SU-DHL-6 (cell line): ENCODE measurements around the gene CEP43.

Source experiments
- H2AFZ ChIP-seq: fragments of 200-600 bp; sonication (generic); 2 replicates; pipeline ENCODE4 v1.6.1; 2014; ENCODE audit warnings: low read depth, mild to moderate bottlenecking, moderate library complexity, mixed read lengths, antibody characterized with exemption, low read length; ENCODE audit not compliant: severe bottlenecking
- H3F3A ChIP-seq: fragments of 200-600 bp; shearing (Covaris generic); 2 replicates; pipeline ENCODE4 v1.6.0; 2016; ENCODE audit warnings: antibody characterized with exemption, mild to moderate bottlenecking; ENCODE audit not compliant: insufficient read depth
- H3K27ac ChIP-seq: fragments of 200-600 bp; sonication (generic); 2 replicates; pipeline ENCODE4 v1.5.1; 2016; ENCODE audit warnings: low read depth, mild to moderate bottlenecking, low read length, moderate library complexity, mixed read lengths
- H3K27me3 ChIP-seq: fragments of 200-600 bp; sonication (generic), shearing (Covaris generic); 2 replicates; pipeline ENCODE4 v1.6.0; 2014; ENCODE audit warnings: mild to moderate bottlenecking, low read length
- H3K36me3 ChIP-seq: fragments of 200-600 bp; sonication (generic); 2 replicates; pipeline ENCODE4 v1.6.1; 2014; ENCODE audit warnings: mild to moderate bottlenecking, low read length, mixed read lengths
- H3K4me2 ChIP-seq: fragments of 300-600, 200-600 bp; shearing (Covaris generic), sonication (generic); 2 replicates; pipeline ENCODE4 v1.6.0; 2014; ENCODE audit warnings: low read length, low read depth, mild to moderate bottlenecking; ENCODE audit not compliant: poor library complexity, severe bottlenecking
- H3K4me3 ChIP-seq: fragments of 200-600 bp; sonication (generic); 2 replicates; pipeline ENCODE4 v1.5.1; 2014; ENCODE audit warnings: antibody characterized with exemption, low read length, mild to moderate bottlenecking, mixed read lengths; ENCODE audit not compliant: insufficient read depth, poor library complexity, severe bottlenecking
- H3K79me2 ChIP-seq: fragments of 200-600 bp; sonication (generic); 2 replicates; pipeline ENCODE4 v1.6.1; 2014; ENCODE audit warnings: mild to moderate bottlenecking, low read length, moderate library complexity; ENCODE audit not compliant: insufficient read depth
- H3K9ac ChIP-seq: fragments of 200-600 bp; sonication (generic); 2 replicates; pipeline ENCODE4 v1.7.0; 2014; ENCODE audit warnings: mild to moderate bottlenecking, low read length
- H3K9me2 ChIP-seq: fragments of 200-600 bp; sonication (generic); replicated peaks from 2 replicates; pipeline ENCODE4 v1.6.1; 2014; ENCODE audit warnings: low read length; ENCODE audit not compliant: insufficient read depth
- H3K9me3 ChIP-seq: fragments of 200-600 bp; sonication (generic); 2 replicates; pipeline ENCODE4 v1.6.1; 2014; ENCODE audit warnings: low read length, mixed read lengths; ENCODE audit not compliant: insufficient read depth
- H4K20me1 ChIP-seq: fragments of 200-600 bp; sonication (generic); 2 replicates; pipeline ENCODE4 v1.6.1; 2014; ENCODE audit warnings: low read depth, mild to moderate bottlenecking, antibody characterized with exemption, low read length, moderate library complexity, mixed read lengths
- CTCF ChIP-seq: fragments of 200-600 bp; sonication (generic); IDR thresholded peaks from one replicate; pipeline ENCODE4 v1.5.1; 2017; ENCODE audit warnings: antibody characterized with exemption, mild to moderate bottlenecking, low read length, moderate library complexity; ENCODE audit not compliant: insufficient read depth, poor library complexity, severe bottlenecking
- EZH2phosphoT487 ChIP-seq: fragments of 200-600 bp; sonication (generic), shearing (Covaris generic); conservative IDR thresholded peaks from 2 replicates; pipeline ENCODE4 v1.6.1; 2018; ENCODE audit warnings: mild to moderate bottlenecking, antibody characterized with exemption, low read length, moderate library complexity, mixed read lengths

The CEP43 gene

GRCh38 chr6:166952567-166953486 lies 46.4 kb upstream of the CEP43 start:
- Histone ChIP-seq H3K9me2 (no peaks in the 10 kb centered on the region), H3K36me3 (no peaks in the 10 kb centered on the region), H4K20me1 (no peaks in the 10 kb centered on the region), H3F3A (peaks cover 11% of the 10 kb centered on the region), H3K27ac (no peak overlapping the region), H3K9ac (no peak overlapping the region), H3K27me3 (no peaks in the 10 kb centered on the region), H3K79me2 (no peaks in the 10 kb centered on the region), H3K9me3 (no peaks in the 10 kb centered on the region), H3K4me2 (no peak overlapping the region), H3K4me3 (no peak overlapping the region), H2AFZ (no peak overlapping the region)
- TF ChIP-seq EZH2phosphoT487 (no peak), CTCF (no peak)

- Histone ChIP-seq H3F3A (peaks cover 23% of the 10 kb centered on the region), H3K4me3 (no peak overlapping the region), H3K27ac (no peak overlapping the region), H3K9ac (no peak overlapping the region), H2AFZ (no peak overlapping the region), H3K9me3 (no peaks in the 10 kb centered on the region), H3K27me3 (no peaks in the 10 kb centered on the region), H3K4me2 (no peak overlapping the region), H3K79me2 (no peaks in the 10 kb centered on the region), H4K20me1 (no peaks in the 10 kb centered on the region), H3K36me3 (no peaks in the 10 kb centered on the region), H3K9me2 (no peaks in the 10 kb centered on the region)
- TF ChIP-seq EZH2phosphoT487, result no peak
- TF ChIP-seq CTCF, result no peak
Observed at GRCh38 chr6:166954118-166954713, 45.0 kb upstream of the CEP43 start.

GRCh38 chr6:166955121-166955864 lies 43.9 kb upstream of the CEP43 start:
- Histone ChIP-seq H4K20me1 (no peaks in the 10 kb centered on the region), H3K27me3 (no peaks in the 10 kb centered on the region), H3K79me2 (no peaks in the 10 kb centered on the region), H3K36me3 (no peaks in the 10 kb centered on the region), H3K4me2 (peak overlapping the region; percentile 65), H3K9me2 (no peaks in the 10 kb centered on the region), H3F3A (peaks cover 34% of the 10 kb centered on the region), H2AFZ (no peak overlapping the region), H3K4me3 (peak overlapping the region; percentile 63), H3K9ac (peak overlapping the region; percentile 61), H3K9me3 (no peaks in the 10 kb centered on the region), H3K27ac (no peak overlapping the region)
- TF ChIP-seq CTCF, result no peak
- no peak for TF ChIP-seq EZH2phosphoT487
